GM23338 (cell line): Measurements from ENCODE around the gene MRPS10. TPM values are rescaled to one million over a fixed set of nuclear protein-coding genes. Genes with fewer than 3 reads are reported as not detected.
"Not testable (repeated sequence)": the region's sequence is repeated elsewhere in the genome, so short reads cannot be mapped to it uniquely, and the experiment has no call there.

Experiments
- ATAC-seq: fragments of 200-7000 bp; cut with Tn5 transposase; 3 replicates; pipeline ENCODE4 v1.9.1; 2020
- DNase-seq: peaks from one replicate; pipeline ENCODE4 v3.0.0-alpha.2; 2015; ENCODE audit warnings: low spot score
- H2AFZ ChIP-seq: fragments of 200-600 bp; sonication (generic); 2 replicates; pipeline ENCODE4 v1.8.0; 2016; ENCODE audit warnings: antibody characterized with exemption, mild to moderate bottlenecking, moderate library complexity
- H3F3A ChIP-seq: fragments of 200-600 bp; sonication (generic); replicated peaks from 2 replicates; pipeline ENCODE4 v1.8.0; 2017; ENCODE audit warnings: antibody characterized with exemption, mixed run types, low read depth
- H3K27ac ChIP-seq: fragments of 200-600 bp; sonication (generic); 2 replicates; pipeline ENCODE4 v1.6.1; 2016; ENCODE audit warnings: low read depth
- H3K27me3 ChIP-seq: fragments of 200-600 bp; sonication (generic); 2 replicates; pipeline ENCODE4 v1.8.0; 2016; ENCODE audit warnings: mild to moderate bottlenecking, mixed run types, moderate library complexity; ENCODE audit not compliant: insufficient read depth
- H3K36me3 ChIP-seq: fragments of 200-600 bp; sonication (generic); 2 replicates; pipeline ENCODE4 v1.8.0; 2016; ENCODE audit warnings: mild to moderate bottlenecking; ENCODE audit not compliant: insufficient read depth
- H3K4me1 ChIP-seq: fragments of 200-600 bp; sonication (generic); 2 replicates; pipeline ENCODE4 v1.8.0; 2016; ENCODE audit warnings: mild to moderate bottlenecking, moderate library complexity; ENCODE audit not compliant: insufficient read depth
- H3K4me2 ChIP-seq: fragments of 200-600 bp; sonication (generic); 2 replicates; pipeline ENCODE4 v1.7.1; 2017; ENCODE audit warnings: mixed run types
- H3K4me3 ChIP-seq: fragments of 200-600 bp; sonication (generic); 2 replicates; pipeline ENCODE4 v1.6.1; 2016; ENCODE audit warnings: mixed run types
- H3K79me2 ChIP-seq: fragments of 200-600 bp; sonication (generic); replicated peaks from 2 replicates; pipeline ENCODE4 v1.8.0; 2017; ENCODE audit warnings: mild to moderate bottlenecking; ENCODE audit not compliant: insufficient read depth
- H3K9me2 ChIP-seq: fragments of 200-600 bp; sonication (generic); 2 replicates; pipeline ENCODE4 v1.8.0; 2017; ENCODE audit not compliant: insufficient read depth
- H4K20me1 ChIP-seq: fragments of 200-600 bp; sonication (generic); replicated peaks from 2 replicates; pipeline ENCODE4 v1.8.0; 2017; ENCODE audit warnings: mild to moderate bottlenecking; ENCODE audit not compliant: insufficient read depth
- H3K27ac Mint-ChIP-seq: 2 replicates; pipeline ENCODE4 v1.8.0; 2020; ENCODE audit warnings: inconsistent platforms, mild to moderate bottlenecking, moderate library complexity, mixed read lengths
- H3K27me3 Mint-ChIP-seq: 3 replicates; pipeline ENCODE4 v1.8.0; 2022; ENCODE audit warnings: low read depth, mild to moderate bottlenecking, moderate library complexity, mixed read lengths, inconsistent platforms; ENCODE audit not compliant: insufficient read depth, poor library complexity
- H3K36me3 Mint-ChIP-seq: 3 replicates; pipeline ENCODE4 v1.8.0; 2021; ENCODE audit warnings: low read depth, mild to moderate bottlenecking, inconsistent platforms, moderate library complexity, mixed read lengths
- H3K4me1 Mint-ChIP-seq: 3 replicates; pipeline ENCODE4 v1.8.0; 2020; ENCODE audit warnings: mild to moderate bottlenecking, inconsistent platforms, mixed read lengths
- H3K4me3 Mint-ChIP-seq: 3 replicates; pipeline ENCODE4 v1.8.0; 2021; ENCODE audit warnings: moderate library complexity, mild to moderate bottlenecking, inconsistent platforms, mixed read lengths
- H3K9me3 Mint-ChIP-seq: 3 replicates; pipeline ENCODE4 v1.8.0; 2020; ENCODE audit warnings: moderate library complexity, mild to moderate bottlenecking, inconsistent platforms, mixed read lengths
- CTCF ChIP-seq, 2 experiments: fragments of 200-600 bp in 1 of 2; sonication (generic) in 1 of 2; conservative IDR thresholded peaks; 2 replicates each; pipeline versions ENCODE4 v1.5.1 to v1.6.1; 2016 to 2017; ENCODE audit warnings: antibody characterized with exemption in 2 of 2, low read depth in 2 of 2, mild to moderate bottlenecking in 2 of 2, moderate library complexity in 1 of 2
- EZH2 ChIP-seq: fragments of 200-600 bp; sonication (generic); IDR thresholded peaks from one replicate; pipeline ENCODE4 v1.8.0; 2017; ENCODE audit warnings: antibody characterized with exemption, mild to moderate bottlenecking, low read depth; ENCODE audit not compliant: unreplicated experiment
- REST ChIP-seq: IDR thresholded peaks from one replicate; pipeline ENCODE4 v1.6.1; 2018; ENCODE audit warnings: antibody characterized with exemption; ENCODE audit not compliant: unreplicated experiment
- ZNF114 ChIP-seq: fragments of 250-450 bp; sonication (Bioruptor Pico); IDR thresholded peaks from 2 replicates; pipeline ENCODE4 v1.5.0; 2020; ENCODE audit warnings: mild to moderate bottlenecking, moderate library complexity
- ZNF331 ChIP-seq: fragments of 250-450 bp; sonication (Bioruptor Pico); IDR thresholded peaks from 2 replicates; pipeline ENCODE4 v1.5.0; 2020; ENCODE audit warnings: low read depth, mild to moderate bottlenecking, moderate library complexity
- polyA plus RNA-seq: library from polyadenylated mRNA; unstranded; fragments of >200 nt; fragmentation: Nextera tagmentation; extraction: Ambion mirVana; gene quantifications from 2 replicates; pipeline ENCODE4 v1.2.1, GENCODE V29; 2016
- total RNA-seq: library from RNA; depleted of rRNA; stranded (reverse); fragments of >200 nt; shearing (Covaris generic); gene quantifications from 2 replicates; pipeline ENCODE4 v1.2.3, GENCODE V29; 2014

The MRPS10 gene
- total and polyA plus RNA-seq, 2 experiments from 2014 or later = 36.2 to 42.7 TPM

- H3K27ac ChIP-seq = 0 out of 2 replicates have a peak overlapping the region, but pooled peaks have one; percentile 9
- not testable (repeated sequence) for H3K79me2 ChIP-seq, H3K4me2 ChIP-seq, H3K9me3 Mint-ChIP-seq, H3K36me3 ChIP-seq, ATAC-seq, H3K4me1 ChIP-seq, H3K27me3 Mint-ChIP-seq, H3F3A ChIP-seq, H3K4me3 Mint-ChIP-seq, H2AFZ ChIP-seq, H3K9me2 ChIP-seq, H3K27me3 ChIP-seq, H4K20me1 ChIP-seq, H3K4me3 ChIP-seq, H3K4me1 Mint-ChIP-seq, DNase-seq
- Mint-ChIP-seq H3K36me3 (peaks cover 20% of the 10 kb centered on the region; the same call in 2 of the 3 replicates), H3K27ac (peak overlapping the region; percentile 27; the same call in 1 of the 2 replicates)
Measured at GRCh38 chr6:42202131-42202915, 15.3 kb downstream of the MRPS10 start.

- Histone ChIP-seq H3K4me1 (no peaks in the 10 kb centered on the region), H4K20me1 (no peaks in the 10 kb centered on the region), H3K27ac (no peak overlapping the region), H3F3A (0 out of 2 replicates have a peak, but pooled peaks cover 3% of the 10 kb centered on the region), H3K79me2 (no peaks in the 10 kb centered on the region), H3K36me3 (no peaks in the 10 kb centered on the region), H3K9me2 (no peaks in the 10 kb centered on the region), H3K4me3 (no peak overlapping the region), H3K27me3 (no peaks in the 10 kb centered on the region), H2AFZ (no peak overlapping the region), H3K4me2 (no peak overlapping the region)
- no peak for TF ChIP-seq EZH2
- Mint-ChIP-seq H3K36me3 (peaks cover 16% of the 10 kb centered on the region; the same call in 2 of the 3 replicates), H3K9me3 (no peaks in the 10 kb centered on the region), H3K27ac (no peak overlapping the region), H3K4me1 (peaks cover 5% of the 10 kb centered on the region; the same call in 2 of the 3 replicates), H3K4me3 (no peak overlapping the region), H3K27me3 (no peaks in the 10 kb centered on the region)
- no peak for DNase-seq
- no peak for ATAC-seq
Measured at GRCh38 chr6:42201382-42201781, 16.3 kb downstream of the MRPS10 start.

GRCh38 chr6:42200035-42200434, 17.6 kb downstream of the MRPS10 start:
- Histone ChIP-seq H2AFZ (no peak overlapping the region), H3F3A (0 out of 2 replicates have a peak, but pooled peaks cover 3% of the 10 kb centered on the region), H3K27me3 (no peaks in the 10 kb centered on the region), H3K4me3 (no peak overlapping the region), H3K9me2 (no peaks in the 10 kb centered on the region), H4K20me1 (no peaks in the 10 kb centered on the region), H3K36me3 (no peaks in the 10 kb centered on the region), H3K27ac (no peak overlapping the region), H3K4me2 (no peak overlapping the region), H3K4me1 (no peaks in the 10 kb centered on the region), H3K79me2 (no peaks in the 10 kb centered on the region)
- peaks cover 5% of the 10 kb centered on the region; the same call in 2 of the 3 replicates for H3K4me1 Mint-ChIP-seq
- no peak for DNase-seq
- no peaks in the 10 kb centered on the region for H3K9me3 Mint-ChIP-seq
- no peak overlapping the region for H3K4me3 Mint-ChIP-seq
- H3K27ac Mint-ChIP-seq = no peak overlapping the region
- no peaks in the 10 kb centered on the region for H3K27me3 Mint-ChIP-seq
- peaks cover 7% of the 10 kb centered on the region; the same call in 2 of the 3 replicates for H3K36me3 Mint-ChIP-seq
- no peak for ATAC-seq
- TF ChIP-seq ZNF331 (CRISPR knock-in tag) = no peak
- TF ChIP-seq REST = no peak
- no peak for TF ChIP-seq CTCF (conservative IDR thresholded peaks at IDR 0.05; ENCODE audit: low read depth in 2 of 2)
- TF ChIP-seq ZNF114 (CRISPR knock-in tag) = no peak
